SH-SY5Y (cell line): Measurements from ENCODE around the gene PLIN4.

Experiments
- GATA2 ChIP-seq: IDR thresholded peaks from 2 replicates; pipeline ENCODE4 v1.6.1; 2011; ENCODE audit warnings: mild to moderate bottlenecking, low read depth, low read length
- GATA3 ChIP-seq: IDR thresholded peaks from 2 replicates; pipeline ENCODE4 v1.6.1; 2011; ENCODE audit warnings: low read depth, mild to moderate bottlenecking, low read length, moderate library complexity

- TF ChIP-seq GATA2 (no peak), GATA3 (no peak)
These were observed 19.6 kb downstream of the PLIN4 start for GRCh38 chr19:4498694-4499093.
